PC-3 (cell line): ENCODE data around the gene GNPDA2. TPM values are rescaled to one million over a fixed set of nuclear protein-coding genes. Genes with fewer than 3 reads are reported as not detected.

Experiments used
- ATAC-seq: fragments of 200-7000 bp; cut with Tn5 transposase; 2 replicates; pipeline ENCODE4 v1.9.1; 2020; ENCODE audit warnings: mild to moderate bottlenecking, moderate library complexity
- BruUV-seq: library from RNA; stranded (reverse); fragments of 400-500 nt; replicated peaks from 2 replicates; lab custom pipeline; 2021; lab: Mats Ljungman, UMichigan
- CTCF ChIA-PET: fragments of 300-600 bp; sonication (Branson Sonifier 250); formaldehyde crosslinking; loops from one replicate; lab custom pipeline; 2022; ENCODE audit warnings: antibody characterized with exemption; lab: Charles Lee
- POLR2A ChIA-PET: fragments of 300-600 bp; sonication (Branson Sonifier 250); formaldehyde crosslinking; loops from one replicate; lab custom pipeline; 2022; ENCODE audit warnings: antibody characterized with exemption; ENCODE audit not compliant: unreplicated experiment; lab: Charles Lee
- DNase-seq: peaks from one replicate; pipeline ENCODE4 v3.0.0-alpha.2; 2015
- H2AFZ ChIP-seq: fragments of 300-600 bp; sonication (generic); 2 replicates; pipeline ENCODE4 v1.6.0; 2016; ENCODE audit warnings: antibody characterized with exemption, low read length
- H3F3A ChIP-seq: fragments of 300-600 bp; sonication (generic); one replicate; pipeline ENCODE4 v1.6.0; 2017; ENCODE audit warnings: antibody characterized with exemption, low read length, control low read depth, mild to moderate bottlenecking; ENCODE audit not compliant: unreplicated experiment
- H3K27ac ChIP-seq: fragments of 300-600 bp; sonication (generic); 2 replicates; pipeline ENCODE4 v1.5.1; 2016; ENCODE audit warnings: mild to moderate bottlenecking, low read length
- H3K27me3 ChIP-seq: fragments of 300-600 bp; sonication (generic); 2 replicates; pipeline ENCODE4 v1.6.1; 2016; ENCODE audit warnings: low read length, mixed read lengths
- H3K36me3 ChIP-seq: fragments of 300-600 bp; sonication (generic); 2 replicates; pipeline ENCODE4 v1.6.1; 2016; ENCODE audit warnings: low read depth, mixed run types, low read length, mixed read lengths
- H3K4me1 ChIP-seq: fragments of 300-600 bp; sonication (generic); 2 replicates; pipeline ENCODE4 v1.5.1; 2016; ENCODE audit warnings: low read length; ENCODE audit not compliant: insufficient read depth
- H3K4me2 ChIP-seq: fragments of 300-600 bp; sonication (generic); 2 replicates; pipeline ENCODE4 v1.6.0; 2016; ENCODE audit warnings: low read length
- H3K4me3 ChIP-seq: fragments of 300-600 bp; sonication (generic); 2 replicates; pipeline ENCODE4 v1.5.1; 2016; ENCODE audit warnings: mild to moderate bottlenecking, low read length, mixed read lengths
- H3K79me2 ChIP-seq: fragments of 300-600 bp; sonication (generic); 2 replicates; pipeline ENCODE4 v1.6.1; 2017; ENCODE audit warnings: low read length, mixed read lengths
- H3K9ac ChIP-seq: fragments of 300-600 bp; sonication (generic); 2 replicates; pipeline ENCODE4 v1.6.0; 2016; ENCODE audit warnings: mild to moderate bottlenecking, low read length
- H3K9me2 ChIP-seq: fragments of 300-600 bp; sonication (generic); replicated peaks from 2 replicates; pipeline ENCODE4 v1.6.1; 2016; ENCODE audit warnings: mixed run types, low read length, mixed read lengths
- H3K9me3 ChIP-seq: fragments of 300-600 bp; sonication (generic); 2 replicates; pipeline ENCODE4 v1.6.1; 2016; ENCODE audit warnings: low read length, mixed read lengths
- H4K20me1 ChIP-seq: fragments of 300-600 bp; sonication (generic); 2 replicates; pipeline ENCODE4 v1.6.1; 2016; ENCODE audit warnings: low read length, mixed read lengths
- CTCF ChIP-seq: fragments of 300-600 bp; sonication (generic); conservative IDR thresholded peaks from 2 replicates; pipeline ENCODE4 v1.5.1; 2017; ENCODE audit warnings: antibody characterized with exemption, low read depth, mild to moderate bottlenecking, low read length
- EZH2 ChIP-seq: fragments of 300-600 bp; sonication (generic); IDR thresholded peaks from one replicate; pipeline ENCODE4 v1.6.1; 2017; ENCODE audit warnings: antibody characterized with exemption, mild to moderate bottlenecking, low read length; ENCODE audit not compliant: unreplicated experiment
- EZH2phosphoT487 ChIP-seq: fragments of 300-600 bp; sonication (generic); IDR thresholded peaks from 2 replicates; pipeline ENCODE4 v1.6.1; 2018; ENCODE audit warnings: mild to moderate bottlenecking, antibody characterized with exemption, low read length, borderline replicate concordance
- intact Hi-C: fragments of 100-400 bp; cut with micrococcal nuclease; formaldehyde crosslinking; loops from 2 replicates; pipeline ENCODE4 v1.9.0; 2023
- total RNA-seq: library from RNA; depleted of rRNA; stranded (reverse); fragments of >200 nt; gene quantifications from 2 replicates; pipeline ENCODE4 v1.2.3, GENCODE V29; 2014

The GNPDA2 gene
- total RNA-seq, 1 experiment from 2014 or later, result 21.9 TPM

GRCh38 chr4:44760142-44760898, 34.0 kb upstream of the GNPDA2 start:
- ATAC-seq (peak; percentile 43), DNase-seq (peak; percentile 46)
- Histone ChIP-seq H3K4me3 (no peak overlapping the region), H3K27ac (no peak overlapping the region), H3K9me3 (no peaks in the 10 kb centered on the region), H3K79me2 (no peaks in the 10 kb centered on the region), H3K4me2 (0 out of 2 replicates have a peak overlapping the region, but pooled peaks have one; percentile 19), H3F3A (no peaks in the 10 kb centered on the region), H3K4me1 (no peaks in the 10 kb centered on the region), H3K9ac (no peak overlapping the region), H4K20me1 (no peaks in the 10 kb centered on the region), H3K27me3 (no peaks in the 10 kb centered on the region), H2AFZ (0 out of 2 replicates have a peak overlapping the region, but pooled peaks have one; percentile 34), H3K36me3 (no peaks in the 10 kb centered on the region), H3K9me2 (no peaks in the 10 kb centered on the region)
- CTCF ChIA-PET, result no interaction called here
- POLR2A ChIA-PET, result no interaction called here
- intact Hi-C loops, result loop anchor here (2.0 to 5.0 kb wide), 3 partner anchors 166 to 1510 kb away; no protein-coding TSS in a partner anchor
- TF ChIP-seq CTCF, result peak; percentile 63
- TF ChIP-seq EZH2phosphoT487, result no peak
- BruUV-seq, result no TSS peak

GRCh38 chr4:44756559-44756958, 30.2 kb upstream of the GNPDA2 start:
- intact Hi-C loops, result no loop called here
- no peaks in the 10 kb centered on the region for H3K27me3 ChIP-seq
- no peak for DNase-seq
- ChIA-PET CTCF (no interaction called here), POLR2A (no interaction called here)
- no peaks in the 10 kb centered on the region for H3K79me2 ChIP-seq
- H3K4me1 ChIP-seq, result no peaks in the 10 kb centered on the region
- H2AFZ ChIP-seq, result no peak overlapping the region
- BruUV-seq, result no TSS peak
- no peak overlapping the region for H3K27ac ChIP-seq
- H3F3A ChIP-seq, result no peaks in the 10 kb centered on the region
- no peak for ATAC-seq
- TF ChIP-seq EZH2 (no peak), EZH2phosphoT487 (no peak)
- H3K9ac ChIP-seq, result no peak overlapping the region
- H3K4me3 ChIP-seq, result no peak overlapping the region
- no peaks in the 10 kb centered on the region for H4K20me1 ChIP-seq
- no peak overlapping the region for H3K4me2 ChIP-seq
- H3K9me2 ChIP-seq, result no peaks in the 10 kb centered on the region
- no peaks in the 10 kb centered on the region for H3K9me3 ChIP-seq
- no peaks in the 10 kb centered on the region for H3K36me3 ChIP-seq

- ChIA-PET POLR2A (no interaction called here), CTCF (no interaction called here)
- no peaks in the 10 kb centered on the region for H4K20me1 ChIP-seq
- H3K27ac ChIP-seq, result no peak overlapping the region
- TF ChIP-seq EZH2 (no peak), CTCF (no peak), EZH2phosphoT487 (no peak)
- no peak overlapping the region for H2AFZ ChIP-seq
- H3K27me3 ChIP-seq, result no peaks in the 10 kb centered on the region
- H3F3A ChIP-seq, result no peaks in the 10 kb centered on the region
- DNase-seq (no peak), ATAC-seq (no peak)
- intact Hi-C loops, result no loop called here
- H3K9ac ChIP-seq, result no peak overlapping the region
- H3K4me3 ChIP-seq, result no peak overlapping the region
- no peaks in the 10 kb centered on the region for H3K36me3 ChIP-seq
- BruUV-seq, result no TSS peak
- no peaks in the 10 kb centered on the region for H3K9me2 ChIP-seq
- no peaks in the 10 kb centered on the region for H3K4me1 ChIP-seq
- no peaks in the 10 kb centered on the region for H3K79me2 ChIP-seq
- no peaks in the 10 kb centered on the region for H3K9me3 ChIP-seq
- no peak overlapping the region for H3K4me2 ChIP-seq
Measured at GRCh38 chr4:44740201-44740600, 13.8 kb upstream of the GNPDA2 start.
